ENCODE data around the gene PSTPIP1.

The PSTPIP1 gene

DNA sequence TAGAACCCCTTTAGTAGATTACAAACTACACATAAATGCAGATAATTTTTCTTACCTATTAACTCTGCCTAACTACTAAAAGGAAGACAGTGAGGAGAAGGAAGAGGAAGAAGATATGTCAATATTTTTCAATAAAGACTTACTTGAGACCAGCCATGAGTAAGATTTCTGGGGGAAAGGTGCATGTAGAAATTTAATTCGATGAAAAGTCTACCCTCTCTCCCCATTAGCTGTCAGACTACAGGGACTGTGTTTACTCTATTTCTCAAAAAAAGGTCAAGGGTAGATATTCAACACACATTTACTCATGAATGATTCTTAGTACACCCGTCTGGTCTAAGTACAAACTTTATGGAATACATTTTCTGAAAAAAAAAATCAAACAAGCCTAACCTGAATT, 69.1 kb downstream of the PSTPIP1 start:
- H3K27ac ChIP-seq (ENCODE audit: insufficient read depth, low read depth, low read length, poor library complexity, severe bottlenecking) = no peak overlapping the region
- WGBS, 2 experiments = 92 to 100% methylated on average over 2 of the region's 2 CpGs

GRCh38 chr15:77064539-77065308, 69.8 kb downstream of the PSTPIP1 start:
- no peaks in the 10 kb centered on the region for H3K36me3 ChIP-seq (ENCODE audit: control insufficient read depth, insufficient read depth, low read length)
- H3K9me3 ChIP-seq (ENCODE audit: control insufficient read depth, low read length) = no peaks in the 10 kb centered on the region
- WGBS, 2 experiments = 93 to 96% methylated on average over 4 to 6 of the region's 6 CpGs
- H3K4me3 ChIP-seq (ENCODE audit: insufficient read depth, low read depth, low read length) = no peak overlapping the region
- no peak overlapping the region for H3K27ac ChIP-seq (ENCODE audit: insufficient read depth, low read depth, low read length, poor library complexity, severe bottlenecking)
- peaks cover 9% of the 10 kb centered on the region for H3K4me1 ChIP-seq (ENCODE audit: control insufficient read depth, insufficient read depth, low read length)
- no peaks in the 10 kb centered on the region for H3K27me3 ChIP-seq (ENCODE audit: control insufficient read depth, insufficient read depth, low read length, poor library complexity, severe bottlenecking)

More for the DNA sequence above, 69.1 kb downstream of the PSTPIP1 start:
- Histone ChIP-seq H3K4me1 (ENCODE audit: control insufficient read depth, insufficient read depth, low read length) (peaks cover 3% of the 10 kb centered on the region), H3K9me3 (ENCODE audit: control insufficient read depth, low read length) (no peaks in the 10 kb centered on the region), H3K27me3 (ENCODE audit: control insufficient read depth, insufficient read depth, low read length, poor library complexity, severe bottlenecking) (no peaks in the 10 kb centered on the region), H3K4me3 (ENCODE audit: insufficient read depth, low read depth, low read length) (no peak overlapping the region), H3K36me3 (ENCODE audit: control insufficient read depth, insufficient read depth, low read length) (no peaks in the 10 kb centered on the region)

DNA sequence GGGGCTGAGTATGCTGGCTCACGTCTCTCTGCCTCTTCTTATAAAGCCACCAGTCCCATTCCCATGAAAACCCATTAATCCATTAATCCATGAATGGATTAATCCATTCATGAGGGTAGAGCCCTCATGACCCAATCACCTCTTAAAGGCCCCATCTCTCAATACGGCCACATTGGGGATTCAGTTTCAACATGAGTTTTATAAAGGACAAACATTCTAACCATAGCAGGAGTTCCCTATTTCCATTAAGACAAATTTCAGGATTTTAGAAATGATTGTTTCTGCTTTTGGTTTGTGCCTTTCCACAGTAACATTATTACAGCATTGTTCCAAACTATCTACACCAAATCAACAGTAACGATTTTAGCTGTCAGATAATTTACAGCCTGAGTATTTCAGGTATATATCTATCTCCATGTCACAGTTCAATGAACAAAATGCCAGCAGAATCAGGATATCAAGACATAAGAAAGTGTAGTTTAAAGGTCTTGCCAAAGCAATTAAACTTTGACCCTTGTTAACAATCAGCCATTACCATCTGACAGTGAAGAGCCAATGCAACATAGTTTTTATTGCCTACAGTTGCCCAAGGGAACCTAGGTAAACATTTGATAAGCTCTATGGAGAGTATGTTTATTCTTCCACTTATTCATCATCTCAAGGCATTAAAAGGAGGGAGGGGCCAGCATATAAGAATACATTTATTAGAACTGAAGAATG, 72.2 kb downstream of the PSTPIP1 start:
- Histone ChIP-seq H3K4me1 (ENCODE audit: control insufficient read depth, insufficient read depth, low read length) (peaks cover 11% of the 10 kb centered on the region), H3K27me3 (ENCODE audit: control insufficient read depth, insufficient read depth, low read length, poor library complexity, severe bottlenecking) (no peaks in the 10 kb centered on the region), H3K4me3 (ENCODE audit: insufficient read depth, low read depth, low read length) (no peak overlapping the region), H3K27ac (ENCODE audit: insufficient read depth, low read depth, low read length, poor library complexity, severe bottlenecking) (no peak overlapping the region), H3K9me3 (ENCODE audit: control insufficient read depth, low read length) (no peaks in the 10 kb centered on the region), H3K36me3 (ENCODE audit: control insufficient read depth, insufficient read depth, low read length) (no peaks in the 10 kb centered on the region)
- WGBS, 2 experiments = 73 to 79% methylated on average over 3 of the region's 3 CpGs

GRCh38 chr15:77067691-77068367, 72.9 kb downstream of the PSTPIP1 start:
- H3K4me1 ChIP-seq (ENCODE audit: control insufficient read depth, insufficient read depth, low read length) = peaks cover 11% of the 10 kb centered on the region
- H3K9me3 ChIP-seq (ENCODE audit: control insufficient read depth, low read length) = no peaks in the 10 kb centered on the region
- H3K36me3 ChIP-seq (ENCODE audit: control insufficient read depth, insufficient read depth, low read length) = no peaks in the 10 kb centered on the region
- no peak overlapping the region for H3K27ac ChIP-seq (ENCODE audit: insufficient read depth, low read depth, low read length, poor library complexity, severe bottlenecking)
- H3K4me3 ChIP-seq (ENCODE audit: insufficient read depth, low read depth, low read length) = no peak overlapping the region
- WGBS, 2 experiments = 93% methylated on average over 3 of the region's 3 CpGs
- no peaks in the 10 kb centered on the region for H3K27me3 ChIP-seq (ENCODE audit: control insufficient read depth, insufficient read depth, low read length, poor library complexity, severe bottlenecking)

- Histone ChIP-seq H3K27me3 (ENCODE audit: control insufficient read depth, insufficient read depth, low read length, poor library complexity, severe bottlenecking) (no peaks in the 10 kb centered on the region), H3K36me3 (ENCODE audit: control insufficient read depth, insufficient read depth, low read length) (no peaks in the 10 kb centered on the region), H3K4me1 (ENCODE audit: control insufficient read depth, insufficient read depth, low read length) (peaks cover 11% of the 10 kb centered on the region), H3K27ac (ENCODE audit: insufficient read depth, low read depth, low read length, poor library complexity, severe bottlenecking) (no peak overlapping the region), H3K9me3 (ENCODE audit: control insufficient read depth, low read length) (no peaks in the 10 kb centered on the region), H3K4me3 (ENCODE audit: insufficient read depth, low read depth, low read length) (no peak overlapping the region)
- 97 to 98% methylated on average over 7 of the region's 7 CpGs for WGBS, 2 experiments
Measured at GRCh38 chr15:77068633-77069032, 73.7 kb downstream of the PSTPIP1 start.

- Histone ChIP-seq H3K4me1 (ENCODE audit: control insufficient read depth, insufficient read depth, low read length) (peaks cover 11% of the 10 kb centered on the region), H3K36me3 (ENCODE audit: control insufficient read depth, insufficient read depth, low read length) (no peaks in the 10 kb centered on the region), H3K9me3 (ENCODE audit: control insufficient read depth, low read length) (no peaks in the 10 kb centered on the region), H3K27ac (ENCODE audit: insufficient read depth, low read depth, low read length, poor library complexity, severe bottlenecking) (no peak overlapping the region), H3K4me3 (ENCODE audit: insufficient read depth, low read depth, low read length) (peak overlapping the region; percentile 85), H3K27me3 (ENCODE audit: control insufficient read depth, insufficient read depth, low read length, poor library complexity, severe bottlenecking) (no peaks in the 10 kb centered on the region)
- 54 to 58% methylated on average over 10 to 13 of the region's 13 CpGs for WGBS, 2 experiments
Measured at GRCh38 chr15:77069521-77070121, 74.7 kb downstream of the PSTPIP1 start.

DNA sequence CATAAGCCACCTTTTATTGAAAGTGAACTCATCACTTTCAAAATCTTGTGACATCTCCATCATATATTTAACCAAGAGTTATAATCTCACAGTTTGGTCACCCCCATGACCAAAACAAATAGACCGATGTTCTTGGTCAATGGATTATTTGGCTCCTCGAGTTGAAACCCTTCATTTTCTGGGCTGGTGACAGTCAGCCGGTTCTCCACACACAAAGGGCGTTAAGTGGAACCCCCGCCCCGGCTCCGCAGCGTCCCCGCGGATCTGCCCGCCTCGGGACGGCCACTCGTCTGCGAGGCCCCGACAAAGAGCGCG, 75.2 kb downstream of the PSTPIP1 start:
- Histone ChIP-seq H3K27me3 (ENCODE audit: control insufficient read depth, insufficient read depth, low read length, poor library complexity, severe bottlenecking) (no peaks in the 10 kb centered on the region), H3K4me3 (ENCODE audit: insufficient read depth, low read depth, low read length) (peak overlapping the region; percentile 85), H3K9me3 (ENCODE audit: control insufficient read depth, low read length) (no peaks in the 10 kb centered on the region), H3K36me3 (ENCODE audit: control insufficient read depth, insufficient read depth, low read length) (no peaks in the 10 kb centered on the region), H3K27ac (ENCODE audit: insufficient read depth, low read depth, low read length, poor library complexity, severe bottlenecking) (no peak overlapping the region), H3K4me1 (ENCODE audit: control insufficient read depth, insufficient read depth, low read length) (peaks cover 11% of the 10 kb centered on the region)
- WGBS, 2 experiments = 1 to 2% methylated on average over 18 of the region's 18 CpGs

DNA sequence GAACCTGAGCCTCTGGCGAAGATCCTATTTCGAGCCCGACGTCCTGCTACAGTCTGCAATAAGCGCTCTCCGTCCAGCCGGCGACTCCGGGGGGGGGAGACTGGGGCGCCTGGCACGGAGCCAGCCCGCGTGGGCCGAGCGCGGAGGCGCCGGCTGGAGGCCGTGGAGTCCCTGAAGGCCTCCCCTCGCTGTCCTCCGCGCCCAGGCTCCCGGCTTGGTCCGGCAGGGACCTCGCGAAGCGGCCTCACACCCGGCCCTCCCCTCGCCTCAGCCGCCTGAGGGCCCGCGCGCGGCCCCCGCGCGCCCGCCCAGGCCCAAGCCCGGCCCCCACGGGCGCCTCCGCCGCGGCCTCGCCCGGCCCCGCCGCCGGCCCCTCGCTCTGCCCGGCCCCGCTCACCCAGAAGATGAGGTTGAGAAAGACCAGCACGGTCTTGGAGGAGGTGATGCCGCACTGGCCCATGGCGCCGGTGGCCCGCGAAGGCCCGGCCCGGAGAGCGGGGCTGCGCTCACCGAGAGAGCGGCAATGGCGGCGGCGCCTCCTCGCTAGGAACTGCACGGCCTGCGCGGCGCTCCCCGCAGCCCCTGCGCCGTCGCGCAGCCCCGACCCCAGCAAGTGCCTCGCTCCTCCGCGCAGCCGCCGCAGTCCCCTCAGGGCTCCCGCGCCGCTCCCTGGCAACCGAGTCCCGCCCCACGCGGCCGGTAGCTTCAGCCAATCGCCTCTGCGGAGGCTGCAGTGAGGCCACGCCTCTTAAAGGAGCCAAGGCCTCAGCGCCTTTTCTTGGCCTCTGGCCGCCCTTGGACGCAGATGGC, 75.8 kb downstream of the PSTPIP1 start, which contains the start of gene TSPAN3:
TSS of gene TSPAN3 (minus strand) at position 615 of the 810 bp plus-strand sequence. CDS start at position 460, 155 bp downstream.
- Histone ChIP-seq H3K4me1 (ENCODE audit: control insufficient read depth, insufficient read depth, low read length) (peaks cover 11% of the 10 kb centered on the region), H3K36me3 (ENCODE audit: control insufficient read depth, insufficient read depth, low read length) (no peaks in the 10 kb centered on the region), H3K27ac (ENCODE audit: insufficient read depth, low read depth, low read length, poor library complexity, severe bottlenecking) (peak within 1 kb of the TSS; percentile 65), H3K9me3 (ENCODE audit: control insufficient read depth, low read length) (no peaks in the 10 kb centered on the region), H3K27me3 (ENCODE audit: control insufficient read depth, insufficient read depth, low read length, poor library complexity, severe bottlenecking) (no peaks in the 10 kb centered on the region), H3K4me3 (ENCODE audit: insufficient read depth, low read depth, low read length) (peak within 1 kb of the TSS; percentile 85)
- WGBS, 2 experiments = 0% methylated on average over 97 of the region's 97 CpGs

DNA sequence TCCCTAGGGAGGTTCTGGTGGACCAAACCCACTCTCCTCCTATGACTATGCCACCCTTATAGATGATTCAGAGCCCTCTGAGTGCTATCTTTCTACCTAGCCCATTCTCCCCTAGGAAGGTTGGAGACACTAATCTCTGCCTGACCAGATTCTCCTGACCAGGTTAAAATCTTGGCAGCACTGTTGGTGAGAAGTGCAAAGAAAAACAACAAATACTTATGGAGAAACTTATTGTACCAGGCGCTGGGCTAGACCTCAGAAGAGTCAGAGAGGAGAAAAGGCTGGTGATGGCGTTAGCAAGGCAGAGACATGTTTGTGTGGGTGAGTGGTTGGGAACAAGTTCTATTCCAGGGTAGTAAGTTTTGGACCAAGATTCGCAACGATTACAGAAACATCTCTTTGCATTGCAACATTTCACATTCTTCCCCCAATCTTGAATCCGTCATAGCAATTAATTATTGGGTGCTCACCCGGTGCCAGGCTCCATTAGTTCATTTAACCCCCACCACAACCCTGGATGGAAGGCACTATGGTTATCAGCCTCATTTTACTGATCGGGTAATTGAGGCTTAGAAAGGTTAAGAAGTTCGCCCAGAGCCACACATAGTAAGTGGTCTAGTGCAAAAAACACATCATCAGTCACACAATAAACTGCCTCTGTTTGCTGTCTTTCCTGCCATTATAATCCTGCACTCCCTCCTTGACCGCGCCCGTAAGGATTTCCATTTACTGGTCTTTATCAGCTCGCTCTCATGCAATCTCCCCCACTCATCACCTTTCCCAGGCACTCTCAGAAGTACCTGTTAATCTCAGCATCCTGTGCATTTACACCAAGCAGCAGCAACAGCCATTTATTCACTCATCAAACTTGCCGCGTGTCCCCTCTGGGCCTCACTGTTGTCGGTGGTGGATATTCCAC, 76.6 kb downstream of the PSTPIP1 start:
- Histone ChIP-seq H3K27ac (ENCODE audit: insufficient read depth, low read depth, low read length, poor library complexity, severe bottlenecking) (no peak overlapping the region), H3K9me3 (ENCODE audit: control insufficient read depth, low read length) (no peaks in the 10 kb centered on the region), H3K36me3 (ENCODE audit: control insufficient read depth, insufficient read depth, low read length) (no peaks in the 10 kb centered on the region), H3K4me3 (ENCODE audit: insufficient read depth, low read depth, low read length) (no peak overlapping the region), H3K4me1 (ENCODE audit: control insufficient read depth, insufficient read depth, low read length) (peaks cover 11% of the 10 kb centered on the region), H3K27me3 (ENCODE audit: control insufficient read depth, insufficient read depth, low read length, poor library complexity, severe bottlenecking) (no peaks in the 10 kb centered on the region)
- 91% methylated on average over 15 of the region's 15 CpGs for WGBS, 2 experiments
